WTC11 (cell line): Measurements from ENCODE around the gene ETS2.

Source experiments
- CTCF ChIP-seq: fragments of 200-600 bp; IDR thresholded peaks from 2 replicates; pipeline ENCODE4 v1.8.0; 2022; ENCODE audit warnings: antibody characterized with exemption
- TF ChIP-seq, protein P1 (sequence below): fragments of 250-450 bp; sonication (Bioruptor Pico); IDR thresholded peaks from 2 replicates; pipeline ENCODE4 v1.9.0; 2021; ENCODE audit warnings: moderate library complexity, mild to moderate bottlenecking, inconsistent platforms, borderline replicate concordance
- TF ChIP-seq, protein P2 (sequence below): sonication (generic); formaldehyde crosslinking; IDR thresholded peaks from 2 replicates; pipeline ENCODE4 v1.8.0; 2022; ENCODE audit warnings: mild to moderate bottlenecking, missing genetic modification reagents
- TF ChIP-seq, protein P3 (sequence below): sonication (generic); formaldehyde crosslinking; IDR thresholded peaks from 2 replicates; pipeline ENCODE4 v1.8.0; 2023; ENCODE audit warnings: missing genetic modification reagents

GRCh38 chr21:38833117-38833516, 27.4 kb downstream of the ETS2 start:
- no peak for TF ChIP-seq CTCF
- TF ChIP-seq, protein P1, sequence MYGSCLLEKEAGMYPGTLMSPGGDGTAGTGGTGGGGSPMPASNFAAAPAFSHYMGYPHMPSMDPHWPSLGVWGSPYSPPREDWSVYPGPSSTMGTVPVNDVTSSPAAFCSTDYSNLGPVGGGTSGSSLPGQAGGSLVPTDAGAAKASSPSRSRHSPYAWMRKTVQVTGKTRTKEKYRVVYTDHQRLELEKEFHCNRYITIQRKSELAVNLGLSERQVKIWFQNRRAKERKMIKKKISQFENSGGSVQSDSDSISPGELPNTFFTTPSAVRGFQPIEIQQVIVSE (CRISPR knock-in tag): no peak
- TF ChIP-seq, protein P2, sequence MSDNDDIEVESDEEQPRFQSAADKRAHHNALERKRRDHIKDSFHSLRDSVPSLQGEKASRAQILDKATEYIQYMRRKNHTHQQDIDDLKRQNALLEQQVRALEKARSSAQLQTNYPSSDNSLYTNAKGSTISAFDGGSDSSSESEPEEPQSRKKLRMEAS (CRISPR knock-in tag): no peak
- TF ChIP-seq, protein P3, sequence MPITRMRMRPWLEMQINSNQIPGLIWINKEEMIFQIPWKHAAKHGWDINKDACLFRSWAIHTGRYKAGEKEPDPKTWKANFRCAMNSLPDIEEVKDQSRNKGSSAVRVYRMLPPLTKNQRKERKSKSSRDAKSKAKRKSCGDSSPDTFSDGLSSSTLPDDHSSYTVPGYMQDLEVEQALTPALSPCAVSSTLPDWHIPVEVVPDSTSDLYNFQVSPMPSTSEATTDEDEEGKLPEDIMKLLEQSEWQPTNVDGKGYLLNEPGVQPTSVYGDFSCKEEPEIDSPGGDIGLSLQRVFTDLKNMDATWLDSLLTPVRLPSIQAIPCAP (CRISPR knock-in tag): no peak
